Uterus (tissue), 4 donors: ENCODE data around the gene ZNF69. TPM values are rescaled to one million over a fixed set of nuclear protein-coding genes. Genes with fewer than 3 reads are reported as not detected.
"Not testable (repeated sequence)": the region's sequence is repeated elsewhere in the genome, so short reads cannot be mapped to it uniquely, and the experiment has no call there.

ENCODE experiments used
- DNase-seq, 2 donors: peaks; one replicate each; pipeline ENCODE4 v3.0.0-alpha.2; 2019 to 2020
- H3K27ac ChIP-seq, 2 donors: fragments of 200-600 bp; sonication (generic); 1 replicate in 1 of 2; 2 replicates in 1 of 2; pipeline ENCODE4 v1.5.1; 2016 to 2018
- H3K27me3 ChIP-seq, 2 donors: fragments of 200-600 bp; sonication (generic); one replicate each; pipeline ENCODE4 v1.5.1; 2018 to 2019; ENCODE audit warnings: control low read depth in 1 of 2
- H3K36me3 ChIP-seq, 2 donors: fragments of 200-600 bp; sonication (generic); one replicate each; pipeline ENCODE4 v1.5.1; 2019; ENCODE audit warnings: control low read depth in 1 of 2
- H3K4me1 ChIP-seq, 2 donors: fragments of 200-600 bp; sonication (generic); one replicate each; pipeline ENCODE4 v1.5.1; 2018 to 2019; ENCODE audit warnings: control low read depth in 1 of 2
- H3K4me3 ChIP-seq, 2 donors: fragments of 200-600 bp; sonication (generic); 1 replicate in 1 of 2; 2 replicates in 1 of 2; pipeline ENCODE4 v1.5.1; 2018 to 2019; ENCODE audit warnings: mild to moderate bottlenecking in 1 of 2
- H3K9me3 ChIP-seq, 2 donors: fragments of 200-600 bp; sonication (generic); one replicate each; pipeline ENCODE4 v1.5.1; 2019; ENCODE audit warnings: control low read depth in 1 of 2
- POLR2A ChIP-seq, 2 donors: fragments of 450-650 bp; IDR thresholded peaks; one replicate each; pipeline ENCODE4 v1.6.1; 2016; ENCODE audit warnings: antibody characterized with exemption in 2 of 2, mild to moderate bottlenecking in 1 of 2, moderate library complexity in 1 of 2
- intact Hi-C: fragments of 100-400 bp; cut with DNase I; formaldehyde crosslinking; loops from one replicate; pipeline ENCODE4 v1.15.1; 2023; ENCODE audit warnings: low total_unique reads
- total RNA-seq, 4 donors: library from RNA; depleted of rRNA in 3 of 4; stranded (reverse); fragments of >200 nt in 3 of 4; gene quantifications; one replicate each; pipeline versions ENCODE4 v1.1.0 to v1.2.4, GENCODE V29; 2014 to 2023
- TF ChIP-seq, protein P1 (sequence below), 4 experiments: fragments of 200-600 bp in 2 of 4; fragments of 450-650 bp in 2 of 4; sonication (generic) in 2 of 4; IDR thresholded peaks; one replicate each; pipeline ENCODE4 v1.5.1; 2016 to 2019; ENCODE audit warnings: antibody characterized with exemption in 4 of 4, mild to moderate bottlenecking in 2 of 4, moderate library complexity in 1 of 4
- donor health status: DM: yes; HTN: yes; CAD: no.

The ZNF69 gene
- total RNA-seq, 4 donors from 2014 or later, result 1.2 to 16.1 (median 10.7) TPM

DNA sequence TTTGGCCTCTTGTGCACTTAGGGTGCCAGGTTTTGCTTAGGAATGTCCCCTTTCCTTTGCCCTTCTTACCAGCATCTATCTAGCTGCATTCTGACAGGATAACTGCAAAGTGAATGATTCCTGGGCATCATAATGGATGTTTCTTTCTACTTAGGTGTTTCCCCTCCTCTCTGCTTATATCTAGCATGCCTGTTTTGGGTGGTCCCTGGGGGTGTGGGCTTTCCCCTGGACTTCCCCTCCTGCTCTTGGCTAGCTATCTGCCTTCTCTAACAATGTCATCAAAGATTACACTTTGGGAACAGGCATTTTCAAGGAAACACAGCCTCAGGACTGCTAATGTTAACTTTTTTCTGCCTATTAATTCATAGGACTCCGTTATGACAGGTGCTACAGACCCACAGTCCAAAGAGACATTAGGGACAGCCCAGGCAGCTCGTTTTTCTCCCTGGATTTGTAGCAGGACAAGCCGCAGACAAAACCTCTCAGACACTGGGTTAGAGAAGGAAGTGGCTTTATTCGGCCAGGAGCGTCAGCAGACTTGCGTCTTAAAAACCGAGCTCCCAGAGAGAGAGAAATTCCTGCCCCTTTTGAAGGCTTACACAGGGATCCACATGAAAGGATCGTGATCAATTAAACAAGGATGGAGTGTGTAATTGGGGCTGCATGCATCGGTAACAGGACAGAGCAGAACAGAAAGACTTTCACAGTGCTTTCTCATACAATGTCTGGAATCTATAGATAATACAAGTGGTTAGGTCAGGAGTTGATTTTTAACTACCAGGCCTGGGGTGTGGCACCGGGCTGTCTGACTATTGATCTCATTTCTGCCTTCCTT, 54.6 kb downstream of the ZNF69 start:
- Histone ChIP-seq H3K4me3 (no peak overlapping the region), H3K27ac (no peak overlapping the region), H3K36me3 (no peaks in the 10 kb centered on the region), H3K4me1 (no peaks in the 10 kb centered on the region), H3K27me3 (no peaks in the 10 kb centered on the region), H3K9me3 (peaks cover 0 to 78% of the 10 kb centered on the region in 2 donors)
- no peak for DNase-seq
- intact Hi-C loops, result no loop called here
- TF ChIP-seq, protein P1, sequence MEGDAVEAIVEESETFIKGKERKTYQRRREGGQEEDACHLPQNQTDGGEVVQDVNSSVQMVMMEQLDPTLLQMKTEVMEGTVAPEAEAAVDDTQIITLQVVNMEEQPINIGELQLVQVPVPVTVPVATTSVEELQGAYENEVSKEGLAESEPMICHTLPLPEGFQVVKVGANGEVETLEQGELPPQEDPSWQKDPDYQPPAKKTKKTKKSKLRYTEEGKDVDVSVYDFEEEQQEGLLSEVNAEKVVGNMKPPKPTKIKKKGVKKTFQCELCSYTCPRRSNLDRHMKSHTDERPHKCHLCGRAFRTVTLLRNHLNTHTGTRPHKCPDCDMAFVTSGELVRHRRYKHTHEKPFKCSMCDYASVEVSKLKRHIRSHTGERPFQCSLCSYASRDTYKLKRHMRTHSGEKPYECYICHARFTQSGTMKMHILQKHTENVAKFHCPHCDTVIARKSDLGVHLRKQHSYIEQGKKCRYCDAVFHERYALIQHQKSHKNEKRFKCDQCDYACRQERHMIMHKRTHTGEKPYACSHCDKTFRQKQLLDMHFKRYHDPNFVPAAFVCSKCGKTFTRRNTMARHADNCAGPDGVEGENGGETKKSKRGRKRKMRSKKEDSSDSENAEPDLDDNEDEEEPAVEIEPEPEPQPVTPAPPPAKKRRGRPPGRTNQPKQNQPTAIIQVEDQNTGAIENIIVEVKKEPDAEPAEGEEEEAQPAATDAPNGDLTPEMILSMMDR (IDR thresholded peaks at IDR 0.05), result no peak
- no peak for TF ChIP-seq POLR2A (IDR thresholded peaks at IDR 0.05)

DNA sequence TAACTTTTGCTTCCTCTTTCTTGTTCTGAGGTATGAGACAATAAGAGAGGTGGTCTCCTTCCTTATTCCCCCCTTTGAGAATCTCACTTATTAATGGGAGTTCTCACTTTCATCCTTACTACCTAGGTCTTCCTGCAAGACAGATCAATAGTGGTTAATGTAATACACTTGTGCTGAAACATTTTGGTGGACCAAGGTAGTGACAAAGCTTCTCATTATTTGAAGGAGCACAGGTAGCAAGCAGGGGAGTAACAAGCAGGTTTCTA, 55.2 kb downstream of the ZNF69 start:
- TF ChIP-seq POLR2A (IDR thresholded peaks at IDR 0.05), result no peak
- TF ChIP-seq, protein P1 (IDR thresholded peaks at IDR 0.05), result no peak
- Histone ChIP-seq H3K4me1 (no peaks in the 10 kb centered on the region), H3K9me3 (peaks cover 0 to 84% of the 10 kb centered on the region in 2 donors), H3K27ac (no peak overlapping the region), H3K27me3 (no peaks in the 10 kb centered on the region), H3K4me3 (no peak overlapping the region), H3K36me3 (no peaks in the 10 kb centered on the region)
- DNase-seq, result no peak
- intact Hi-C loops, result no loop called here

DNA sequence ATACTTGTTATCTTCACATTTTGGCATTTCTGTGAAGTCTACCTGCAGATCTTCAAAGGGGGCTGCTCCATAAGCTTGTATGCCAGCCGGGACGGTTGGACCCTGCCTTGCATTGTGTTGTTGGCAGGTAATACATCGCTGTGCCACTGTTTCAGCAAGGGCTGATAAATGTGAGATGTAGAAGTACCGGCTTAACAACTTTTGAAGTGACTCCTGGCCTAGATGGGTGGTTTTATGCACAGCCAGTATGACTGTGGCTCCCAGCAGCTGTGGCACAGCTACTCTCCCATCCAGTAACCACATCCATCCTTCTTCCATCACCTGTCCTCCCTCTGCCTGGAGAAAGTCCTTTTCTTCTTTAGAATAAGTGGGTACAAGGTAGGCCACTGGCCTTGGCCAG, 57.1 kb downstream of the ZNF69 start:
- intact Hi-C loops, result no loop called here
- Histone ChIP-seq H3K4me1 (no peaks in the 10 kb centered on the region), H3K27ac (no peak overlapping the region), H3K9me3 (peaks cover 7 to 96% of the 10 kb centered on the region in 2 donors), H3K27me3 (no peaks in the 10 kb centered on the region), H3K4me3 (no peak overlapping the region), H3K36me3 (no peaks in the 10 kb centered on the region)
- DNase-seq, result no peak
- no peak for TF ChIP-seq POLR2A (IDR thresholded peaks at IDR 0.05)
- TF ChIP-seq, protein P1 (IDR thresholded peaks at IDR 0.05), result no peak

DNA sequence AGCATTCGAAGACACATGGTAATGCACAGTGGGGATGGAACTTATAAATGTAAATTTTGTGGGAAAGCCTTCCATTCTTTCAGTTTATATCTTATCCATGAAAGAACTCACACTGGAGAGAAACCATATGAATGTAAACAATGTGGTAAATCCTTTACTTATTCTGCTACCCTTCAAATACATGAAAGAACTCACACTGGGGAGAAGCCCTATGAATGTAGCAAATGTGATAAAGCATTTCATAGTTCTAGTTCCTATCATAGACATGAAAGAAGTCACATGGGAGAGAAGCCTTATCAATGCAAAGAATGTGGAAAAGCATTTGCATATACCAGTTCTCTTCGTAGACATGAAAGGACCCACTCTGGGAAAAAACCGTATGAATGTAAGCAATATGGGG, 61.1 kb downstream of the ZNF69 start:
- Histone ChIP-seq H3K4me1 (no peaks in the 10 kb centered on the region), H3K9me3 (peaks cover 15 to 95% of the 10 kb centered on the region in 2 donors), H3K36me3 (no peaks in the 10 kb centered on the region), H3K4me3 (no peak overlapping the region), H3K27ac (no peak overlapping the region), H3K27me3 (no peaks in the 10 kb centered on the region)
- DNase-seq, result no peak
- intact Hi-C loops, result no loop called here
- TF ChIP-seq, protein P1 (IDR thresholded peaks at IDR 0.05), result no peak
- no peak for TF ChIP-seq POLR2A (IDR thresholded peaks at IDR 0.05)

DNA sequence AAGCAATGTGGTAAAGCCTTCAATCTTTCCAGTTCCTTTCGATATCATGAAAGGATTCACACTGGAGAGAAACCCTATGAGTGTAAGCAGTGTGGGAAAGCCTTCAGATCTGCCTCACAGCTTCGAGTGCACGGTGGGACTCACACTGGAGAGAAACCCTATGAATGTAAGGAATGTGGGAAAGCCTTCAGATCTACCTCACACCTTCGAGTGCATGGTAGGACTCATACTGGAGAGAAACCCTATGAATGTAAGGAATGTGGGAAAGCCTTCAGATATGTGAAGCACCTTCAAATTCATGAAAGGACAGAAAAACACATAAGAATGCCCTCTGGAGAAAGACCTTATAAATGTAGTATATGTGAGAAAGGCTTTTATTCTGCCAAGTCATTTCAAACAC, 61.6 kb downstream of the ZNF69 start:
- Histone ChIP-seq H3K27me3 (no peaks in the 10 kb centered on the region), H3K36me3 (no peaks in the 10 kb centered on the region), H3K4me3 (no peak overlapping the region), H3K4me1 (no peaks in the 10 kb centered on the region), H3K9me3 (peaks cover 15 to 94% of the 10 kb centered on the region in 2 donors), H3K27ac (no peak overlapping the region)
- no peak for DNase-seq
- no peak for TF ChIP-seq POLR2A (IDR thresholded peaks at IDR 0.05)
- TF ChIP-seq, protein P1 (IDR thresholded peaks at IDR 0.05), result no peak
- intact Hi-C loops, result no loop called here

DNA sequence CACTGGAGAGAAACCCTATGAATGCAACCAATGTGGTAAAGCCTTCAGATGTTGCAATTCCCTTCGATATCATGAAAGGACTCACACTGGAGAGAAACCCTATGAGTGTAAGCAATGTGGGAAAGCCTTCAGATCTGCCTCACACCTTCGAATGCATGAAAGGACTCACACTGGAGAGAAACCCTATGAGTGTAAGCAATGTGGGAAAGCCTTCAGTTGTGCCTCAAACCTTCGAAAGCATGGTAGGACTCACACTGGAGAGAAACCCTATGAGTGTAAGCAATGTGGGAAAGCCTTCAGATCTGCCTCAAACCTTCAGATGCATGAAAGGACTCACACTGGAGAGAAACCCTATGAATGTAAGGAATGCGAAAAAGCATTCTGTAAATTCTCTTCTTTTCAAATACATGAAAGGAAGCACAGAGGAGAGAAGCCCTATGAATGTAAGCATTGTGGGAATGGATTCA, 62.1 kb downstream of the ZNF69 start:
- peaks cover 15 to 90% of the 10 kb centered on the region in 2 donors for H3K9me3 ChIP-seq
- H3K4me3 ChIP-seq, H3K27ac ChIP-seq, H3K4me1 ChIP-seq, DNase-seq, H3K27me3 ChIP-seq, H3K36me3 ChIP-seq, intact Hi-C loops: not testable (repeated sequence)
